H1 (cell line): ENCODE data around the gene TSHZ2. TPM values are rescaled to one million over a fixed set of nuclear protein-coding genes. Genes with fewer than 3 reads are reported as not detected.

Experiments used
- BCL11A ChIP-seq, 2 experiments: IDR thresholded peaks; one replicate each; pipeline ENCODE4 v1.6.1; 2011; ENCODE audit warnings: low read depth in 2 of 2, low read length in 2 of 2, mild to moderate bottlenecking in 2 of 2
- GTF2F1 ChIP-seq: IDR thresholded peaks from 2 replicates; pipeline ENCODE4 v1.6.1; 2012; ENCODE audit warnings: low read depth, low read length, improper control_type of control experiment, borderline replicate concordance
- NANOG ChIP-seq: IDR thresholded peaks from 2 replicates; pipeline ENCODE4 v1.6.1; 2011; ENCODE audit warnings: low read length, low read depth, mild to moderate bottlenecking, inconsistent platforms; ENCODE audit not compliant: insufficient read depth, poor library complexity, severe bottlenecking
- POLR2A ChIP-seq, 2 experiments: IDR thresholded peaks; 1 replicate in 1 of 2; 2 replicates in 1 of 2; pipeline ENCODE4 v1.6.1; 2011; ENCODE audit warnings: low read depth in 2 of 2, low read length in 2 of 2, mild to moderate bottlenecking in 2 of 2; ENCODE audit errors: control extremely low read depth in 1 of 2
- POU5F1 ChIP-seq: IDR thresholded peaks from 2 replicates; pipeline ENCODE4 v1.6.1; 2011; ENCODE audit warnings: low read depth, mild to moderate bottlenecking, low read length, moderate library complexity
- RNF2 ChIP-seq: fragments of 200-900, 300-1000 bp; sonication (generic); IDR thresholded peaks from 2 replicates; pipeline ENCODE4 v1.7.1; 2016; ENCODE audit warnings: borderline replicate concordance, low read depth, mild to moderate bottlenecking, antibody characterized with exemption, low read length; ENCODE audit not compliant: poor library complexity, severe bottlenecking; ENCODE audit errors: missing control alignments
- polyA plus RNA-seq, 7 experiments: library from polyadenylated mRNA; depleted of rRNA in 3 of 7; stranded (reverse) in 5 of 7; unstranded in 2 of 7; fragments of >200 nt in 5 of 7; fragments of 200-250 nt in 2 of 7; gene quantifications; 1 replicate in 5 of 7; 2 replicates in 1 of 7; 4 replicates in 1 of 7; pipeline versions ENCODE4 v1.2.1 to v1.2.3, GENCODE V29; 2011 to 2013; ENCODE audit warnings: missing spikeins in 2 of 7, mixed read lengths in 2 of 7
- total RNA-seq: library from RNA; stranded (reverse); fragmentation: NEBNext Ultra II Directional; extraction: Animal tissue kit (Norgen Biotek cat#: 25700); gene quantifications from 2 replicates; pipeline ENCODE4 v1.2.1, GENCODE V29; 2021

The TSHZ2 gene
- total and polyA plus RNA-seq, 2 of the 8 experiments (the other 6 are each of a cell fraction or from before 2014, with no cell fraction given) = 0.14 to 0.30 TPM

DNA sequence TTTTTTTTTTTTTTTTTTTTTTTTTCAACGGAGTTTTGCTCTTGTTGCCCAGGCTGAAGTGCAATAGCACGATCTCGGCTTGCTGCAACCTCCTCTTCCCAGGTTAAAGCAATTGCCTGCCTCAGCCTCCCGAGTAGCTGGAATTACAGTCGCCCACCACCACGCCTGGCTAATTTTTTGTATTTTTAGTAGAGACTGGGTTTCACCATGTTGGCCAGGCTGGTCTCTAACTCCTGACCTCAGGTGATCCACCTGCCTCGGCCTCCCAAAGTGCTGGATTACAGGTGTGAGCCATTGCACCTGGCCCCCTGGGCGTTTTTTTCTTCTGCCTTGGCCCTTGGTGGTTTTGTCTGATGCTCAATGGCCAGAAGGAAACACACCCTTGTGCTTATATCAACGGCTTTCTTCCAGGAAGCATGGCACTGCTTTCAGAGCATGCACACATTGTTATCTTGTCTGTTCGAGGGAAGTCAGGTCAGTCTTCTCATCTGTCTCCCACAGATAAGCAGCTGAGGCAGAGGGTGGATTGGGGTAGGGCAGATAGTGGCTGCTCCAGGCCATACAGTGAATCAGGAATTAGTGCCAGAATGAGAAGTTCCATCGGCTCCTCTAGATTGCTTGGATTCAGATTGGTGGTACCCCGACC lies 203.1 kb downstream of the TSHZ2 start (continued):
- TF ChIP-seq RNF2 (no peak), NANOG (no peak), GTF2F1 (no peak), POLR2A (IDR thresholded peaks at IDR 0.05; ENCODE audit: control extremely low read depth in 1 of 2, low read depth in 2 of 2, low read length in 2 of 2) (no peak), POU5F1 (no peak), BCL11A (IDR thresholded peaks at IDR 0.05; ENCODE audit: low read depth in 2 of 2, low read length in 2 of 2) (no peak)
